A673 (cell line): ENCODE measurements around the gene ZBTB7B.

ENCODE experiments used
- EZH2 ChIP-seq: fragments of 200-600 bp; sonication (generic); IDR thresholded peaks from 2 replicates; pipeline ENCODE4 v1.6.1; 2017; ENCODE audit warnings: borderline replicate concordance, low read depth, mild to moderate bottlenecking, mixed read lengths, antibody characterized with exemption, low read length; ENCODE audit not compliant: poor library complexity, severe bottlenecking
- TF ChIP-seq, protein P1 (sequence below): fragments of 300-800, 200-600 bp; sonication (generic); conservative IDR thresholded peaks from 2 replicates; pipeline ENCODE4 v1.5.1; 2017; ENCODE audit warnings: low read depth, mild to moderate bottlenecking, antibody characterized with exemption, low read length, moderate library complexity, mixed read lengths

- TF ChIP-seq, protein P1, sequence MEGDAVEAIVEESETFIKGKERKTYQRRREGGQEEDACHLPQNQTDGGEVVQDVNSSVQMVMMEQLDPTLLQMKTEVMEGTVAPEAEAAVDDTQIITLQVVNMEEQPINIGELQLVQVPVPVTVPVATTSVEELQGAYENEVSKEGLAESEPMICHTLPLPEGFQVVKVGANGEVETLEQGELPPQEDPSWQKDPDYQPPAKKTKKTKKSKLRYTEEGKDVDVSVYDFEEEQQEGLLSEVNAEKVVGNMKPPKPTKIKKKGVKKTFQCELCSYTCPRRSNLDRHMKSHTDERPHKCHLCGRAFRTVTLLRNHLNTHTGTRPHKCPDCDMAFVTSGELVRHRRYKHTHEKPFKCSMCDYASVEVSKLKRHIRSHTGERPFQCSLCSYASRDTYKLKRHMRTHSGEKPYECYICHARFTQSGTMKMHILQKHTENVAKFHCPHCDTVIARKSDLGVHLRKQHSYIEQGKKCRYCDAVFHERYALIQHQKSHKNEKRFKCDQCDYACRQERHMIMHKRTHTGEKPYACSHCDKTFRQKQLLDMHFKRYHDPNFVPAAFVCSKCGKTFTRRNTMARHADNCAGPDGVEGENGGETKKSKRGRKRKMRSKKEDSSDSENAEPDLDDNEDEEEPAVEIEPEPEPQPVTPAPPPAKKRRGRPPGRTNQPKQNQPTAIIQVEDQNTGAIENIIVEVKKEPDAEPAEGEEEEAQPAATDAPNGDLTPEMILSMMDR = no peak
- no peak for TF ChIP-seq EZH2
Measured at GRCh38 chr1:155039308-155039669, 36.7 kb downstream of the ZBTB7B start.
